GM20431 (cell line): Measurements from ENCODE around the gene LCNL1.
"Not testable (repeated sequence)": the region's sequence is repeated elsewhere in the genome, so short reads cannot be mapped to it uniquely, and the experiment has no call there.

Experiments used
- in situ Hi-C: fragments of 300-500 bp; cut with MseI, MboI; formaldehyde crosslinking; loops from one replicate; pipeline ENCODE4 v1.15.0; 2020; ENCODE audit warnings: low sequenced_read_pairs; ENCODE audit not compliant: unreplicated experiment

LCNL1 gene

DNA sequence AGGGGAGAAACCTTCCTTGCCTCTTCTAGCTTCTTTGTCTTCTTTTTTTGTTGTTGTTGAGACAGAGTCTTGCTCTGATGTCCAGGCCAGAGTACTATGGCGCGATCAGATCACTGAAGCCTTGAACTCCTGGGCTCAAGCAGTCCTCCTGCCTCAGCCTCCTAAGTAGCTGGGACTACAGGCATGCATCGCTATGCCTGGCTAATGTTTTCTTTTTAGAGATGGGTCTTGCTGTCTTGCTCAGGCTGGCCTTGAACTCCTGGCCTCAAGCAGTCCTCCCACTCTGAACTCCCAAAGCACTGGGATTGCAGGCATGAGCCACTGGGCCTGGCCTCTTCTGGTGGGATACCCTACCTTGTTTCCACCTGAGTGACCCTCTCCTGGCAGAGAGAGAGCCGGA is 6.1 kb downstream of the LCNL1 start:
- in situ Hi-C loops: no loop called here

DNA sequence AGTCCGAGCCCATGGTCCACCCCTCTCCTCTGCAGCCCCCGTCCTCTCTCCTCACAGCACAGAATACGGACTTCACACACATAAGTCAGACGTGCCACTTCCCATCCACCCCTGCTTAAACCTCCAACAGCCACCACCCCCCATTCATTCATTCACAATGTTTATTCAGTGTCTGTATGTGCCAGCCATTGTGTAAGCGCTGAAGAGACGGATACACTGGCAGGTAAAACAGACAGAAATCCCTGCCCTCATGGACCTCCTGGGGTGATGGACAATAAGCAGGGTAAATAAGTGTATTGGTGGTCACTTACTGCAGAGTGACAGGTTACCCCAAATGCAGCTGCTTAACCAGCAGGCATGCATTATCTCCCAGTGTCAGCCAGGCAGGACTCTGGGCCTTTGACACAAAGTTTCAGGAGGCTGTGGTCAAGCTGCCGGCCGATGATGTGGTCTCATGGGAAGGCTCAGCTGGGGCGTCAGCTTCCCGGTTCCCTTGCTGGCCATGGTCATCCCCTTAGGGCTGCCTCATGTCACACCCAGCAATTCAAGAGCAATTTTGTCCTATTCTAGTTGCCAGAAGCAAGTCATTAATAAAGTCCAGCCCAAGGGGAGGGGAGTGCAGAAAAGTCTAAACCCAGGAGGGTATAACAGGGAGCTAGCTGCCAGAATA is 7.6 kb downstream of the LCNL1 start:
- in situ Hi-C loops: no loop called here

DNA sequence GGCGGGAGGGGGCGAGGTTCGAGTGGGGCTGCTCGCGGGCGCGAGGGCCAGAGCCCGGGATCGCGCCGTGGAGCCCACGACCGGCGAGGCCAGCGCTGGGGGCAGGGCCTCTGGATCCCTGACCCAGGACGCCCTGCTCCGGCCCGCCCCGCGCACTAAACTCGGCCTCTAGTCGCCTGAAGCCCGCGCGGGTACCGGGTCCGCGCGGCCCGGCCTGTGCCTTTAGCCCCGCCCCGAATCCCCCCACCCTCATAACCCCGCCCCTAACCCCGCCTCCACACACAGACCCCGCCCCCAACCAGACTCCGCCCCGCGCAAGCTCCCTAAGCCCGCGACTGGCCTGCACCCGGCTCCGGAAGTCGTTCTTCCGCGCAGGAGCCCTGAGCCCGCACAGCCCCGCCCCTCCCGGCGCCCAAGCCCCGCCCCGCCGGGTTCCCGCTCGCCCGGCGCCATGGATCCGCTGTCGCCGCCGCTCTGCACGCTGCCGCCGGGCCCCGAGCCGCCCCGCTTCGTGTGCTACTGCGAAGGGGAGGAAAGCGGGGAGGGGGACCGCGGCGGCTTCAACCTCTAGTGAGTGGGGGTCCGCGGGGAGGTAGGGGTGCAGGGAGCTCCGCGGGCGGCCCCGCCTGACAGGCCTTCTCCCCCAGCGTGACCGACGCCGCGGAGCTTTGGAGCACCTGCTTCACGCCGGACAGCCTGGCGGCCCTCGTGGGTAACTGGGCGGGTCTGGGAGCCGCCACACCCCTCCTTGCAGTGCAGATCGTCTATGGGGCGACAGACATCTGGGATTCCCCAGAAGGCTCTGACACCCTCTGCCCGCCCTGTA is 9.4 kb downstream of the LCNL1 start, which contains the start of gene PAXX:
Gene PAXX (plus strand): TSS at position 430 of the 826 bp plus-strand sequence. CDS start 22 bp downstream, at position 452.
- in situ Hi-C loops: no loop called here

DNA sequence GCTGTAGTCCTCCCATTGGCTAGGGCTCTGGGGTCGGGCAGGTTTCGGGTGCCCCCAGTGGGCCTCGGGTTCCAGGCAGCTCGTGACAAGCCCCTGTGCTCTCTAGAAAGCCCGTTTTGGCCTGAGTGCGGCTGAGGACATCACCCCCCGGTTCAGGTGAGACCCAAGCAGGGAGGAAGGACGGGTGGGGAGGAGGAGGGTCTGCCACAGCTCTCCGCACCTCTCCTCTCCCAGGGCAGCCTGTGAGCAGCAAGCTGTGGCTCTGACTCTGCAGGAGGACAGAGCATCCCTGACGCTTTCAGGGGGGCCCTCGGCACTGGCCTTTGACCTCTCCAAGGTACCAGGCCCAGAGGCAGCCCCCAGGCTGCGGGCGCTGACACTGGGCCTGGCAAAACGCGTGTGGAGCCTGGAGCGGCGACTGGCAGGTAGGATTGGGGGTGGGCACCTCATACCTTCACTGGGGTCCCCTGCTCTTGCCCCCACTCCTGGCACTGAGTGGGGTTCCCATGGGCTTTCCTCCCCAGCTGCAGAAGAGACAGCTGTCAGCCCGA is 10.1 kb downstream of the LCNL1 start:
- in situ Hi-C loops: no loop called here

DNA sequence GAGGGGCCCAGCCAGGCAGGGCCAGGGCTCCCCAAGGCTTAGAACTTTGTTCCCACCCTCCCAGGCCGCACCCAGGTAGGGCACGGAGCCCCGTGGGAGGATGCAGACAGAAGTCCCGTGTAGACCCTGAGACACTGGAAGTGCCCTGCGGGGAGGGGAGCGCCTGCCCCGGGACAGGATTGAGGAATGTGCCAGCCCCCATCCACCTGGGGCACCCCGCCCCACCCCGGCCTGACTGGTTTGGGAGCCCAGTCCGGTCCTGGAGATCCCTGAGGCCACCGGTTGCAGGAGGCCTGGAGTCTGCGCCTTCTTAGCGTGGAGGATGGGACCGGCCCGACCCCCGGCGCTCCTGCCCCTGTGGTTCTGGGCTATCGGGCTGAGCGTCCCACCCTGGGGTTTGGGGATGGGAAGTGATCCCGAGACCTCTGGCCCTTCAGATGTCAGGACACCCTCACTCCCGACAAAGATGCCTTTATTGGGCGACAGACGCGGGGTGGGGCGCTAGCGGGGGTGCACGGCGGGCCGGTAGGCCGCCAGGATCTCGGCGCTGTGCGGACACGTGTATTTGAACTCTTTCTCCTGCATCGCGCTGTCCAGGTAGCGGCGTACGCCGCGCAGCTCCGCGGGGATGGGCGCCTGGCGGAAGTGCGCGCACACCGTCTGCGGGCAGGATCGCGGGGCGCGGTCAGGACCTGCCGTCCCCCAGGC is 11.5 kb downstream of the LCNL1 start:
- in situ Hi-C loops: no loop called here

DNA sequence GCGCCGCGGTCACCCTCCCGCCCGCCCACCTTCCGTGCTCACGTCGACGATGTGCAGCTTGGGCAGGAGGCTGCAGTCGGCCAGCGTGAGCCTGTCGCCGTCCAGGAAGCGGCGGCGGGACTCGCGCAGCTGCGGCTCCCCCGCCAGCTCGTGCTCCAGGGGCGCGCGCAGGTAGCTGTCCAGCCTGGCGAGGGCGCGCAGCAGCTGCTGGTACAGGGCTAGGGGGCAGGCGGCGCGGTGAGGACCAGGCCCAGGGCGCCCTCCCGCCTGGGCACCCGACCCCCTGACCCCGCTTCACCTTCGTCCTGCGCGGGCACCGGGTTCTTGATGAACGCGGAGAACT is 12.1 kb downstream of the LCNL1 start:
- in situ Hi-C loops: no loop called here

DNA sequence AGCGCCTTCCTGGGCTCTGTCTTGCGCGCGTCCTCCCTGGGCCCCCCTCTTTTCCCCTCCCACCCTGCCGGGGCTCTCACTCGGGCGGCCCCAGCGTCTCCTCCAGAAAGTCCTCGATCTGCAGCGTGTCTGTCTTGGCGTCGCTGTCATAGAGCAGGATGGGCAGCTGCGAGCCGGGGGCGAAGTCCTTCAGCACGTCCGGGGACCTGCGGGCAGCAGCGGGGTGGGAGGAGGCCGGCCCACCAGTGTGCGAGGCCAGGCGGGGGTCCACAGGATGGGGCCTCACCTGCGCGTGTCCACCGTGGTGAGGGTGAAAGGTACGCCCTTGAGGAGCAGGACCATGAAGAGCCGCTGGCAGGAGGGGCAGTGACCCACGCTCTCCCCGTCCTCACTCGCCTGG is 12.6 kb downstream of the LCNL1 start:
- in situ Hi-C loops: no loop called here

DNA sequence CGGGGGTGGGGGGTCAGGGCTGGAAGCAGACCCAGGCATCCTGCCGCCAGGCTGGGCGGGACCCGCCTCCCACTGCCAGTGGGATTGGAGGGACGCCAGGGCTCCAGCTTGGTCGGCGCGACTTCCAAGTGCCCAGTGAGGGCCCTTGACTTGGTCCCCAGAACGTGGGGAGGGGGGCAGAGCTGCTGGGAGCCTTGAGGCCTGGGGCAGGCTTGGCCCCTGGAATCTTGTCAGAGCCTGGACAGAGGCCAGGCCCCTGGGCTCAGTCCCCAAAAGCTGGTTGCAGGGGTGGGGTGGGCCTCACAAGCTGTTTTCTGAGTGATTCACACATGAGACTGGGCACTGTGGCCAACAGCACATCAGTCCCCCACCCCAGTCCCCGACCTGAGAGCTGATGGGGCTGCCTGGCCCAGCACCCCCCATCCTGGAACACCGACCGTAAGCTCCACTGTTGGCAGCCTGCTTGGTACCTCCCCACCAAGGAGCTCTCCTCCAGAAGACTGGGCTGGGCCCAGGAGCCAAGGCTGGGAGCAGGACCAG is 13.0 kb downstream of the LCNL1 start:
- in situ Hi-C loops: no loop called here

DNA sequence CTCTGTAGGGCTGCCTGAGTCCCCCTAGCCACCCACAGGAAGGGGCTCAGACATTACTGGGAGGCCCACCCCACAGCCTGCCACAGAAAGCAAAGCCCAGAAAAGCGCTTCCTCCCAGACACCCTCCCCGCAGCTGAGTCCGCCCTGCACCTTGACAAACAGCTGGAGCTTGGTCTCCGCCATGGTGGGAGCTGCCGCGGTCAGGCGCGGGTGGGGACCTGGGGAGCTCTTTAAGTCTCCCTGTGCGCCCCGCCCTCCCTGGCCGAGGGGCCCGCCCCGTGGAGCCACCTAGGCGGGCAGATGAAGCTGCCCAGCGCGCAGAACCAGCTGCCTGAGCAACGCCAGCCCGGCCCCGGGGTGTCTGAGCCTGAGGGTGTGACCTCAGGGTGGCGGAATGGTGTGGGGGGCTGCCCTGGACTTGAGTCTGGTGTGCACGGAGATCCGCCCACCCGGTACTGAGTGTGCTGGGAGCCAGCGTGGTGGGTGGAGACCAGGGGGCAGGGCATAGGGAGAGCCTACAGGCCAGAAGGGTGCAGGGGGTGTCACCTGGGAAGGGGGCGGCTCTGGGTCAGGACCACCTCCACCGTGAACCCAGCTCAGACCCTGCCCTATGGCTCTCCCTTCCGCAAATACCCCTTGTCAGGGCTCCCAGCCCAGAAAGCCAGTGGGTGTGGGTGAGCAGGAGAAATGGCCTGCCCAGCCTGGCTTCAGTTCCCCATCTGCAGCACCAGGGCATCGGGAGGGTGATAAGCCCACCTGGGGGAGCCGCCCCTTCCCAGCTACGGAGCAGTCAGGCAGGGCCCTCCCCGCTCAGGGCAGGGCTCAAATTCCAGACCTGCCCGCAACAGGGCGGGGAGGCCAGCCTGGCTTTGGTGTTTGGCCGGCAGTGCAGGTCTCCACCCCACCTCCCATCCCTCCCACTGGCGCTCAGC is 13.8 kb downstream of the LCNL1 start, which contains the start of gene CLIC3:
Gene CLIC3 (minus strand): TSS at position 208 of the 932 bp plus-strand sequence. CDS start 25 bp downstream, at position 183.
- in situ Hi-C loops: no loop called here

DNA sequence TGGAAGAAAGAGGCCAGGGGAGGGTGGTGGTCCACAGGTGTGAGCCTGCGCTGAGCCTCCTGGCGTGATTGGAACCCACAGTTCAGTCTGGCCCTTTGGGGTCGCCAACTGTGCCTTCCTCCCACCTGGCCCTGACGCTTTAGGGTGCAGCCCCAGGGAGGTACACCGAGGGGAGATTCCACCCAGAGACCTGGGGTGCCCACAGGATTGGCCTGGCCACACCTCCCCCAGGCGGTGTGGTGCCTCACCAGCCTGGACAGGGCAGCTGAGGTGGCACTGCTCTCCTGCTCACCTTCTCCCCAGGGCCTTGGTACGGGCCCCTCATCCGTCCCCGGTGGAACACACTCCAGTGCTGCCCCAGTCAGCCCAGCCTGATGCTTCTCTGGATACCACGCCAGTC is 14.6 kb downstream of the LCNL1 start:
- in situ Hi-C loops: no loop called here

DNA sequence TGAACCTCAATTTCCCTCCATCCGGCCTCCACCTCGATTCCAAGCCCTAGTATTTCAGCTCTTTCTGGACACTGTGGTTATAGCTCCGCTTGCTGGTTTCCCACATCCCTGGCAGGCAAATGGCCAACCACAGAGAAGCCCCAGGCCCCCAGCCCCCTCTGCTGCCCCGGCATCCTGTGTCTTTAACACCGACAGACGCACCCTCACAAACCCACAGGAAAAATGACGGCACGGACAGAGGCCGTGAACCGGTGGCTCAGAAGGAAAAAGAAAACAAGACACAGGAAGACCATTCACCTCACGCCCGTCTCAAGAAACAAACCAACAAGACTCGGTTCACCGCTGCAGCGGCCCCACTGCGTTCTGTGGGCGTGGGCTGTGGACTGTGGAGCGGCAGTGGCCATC is 15.0 kb downstream of the LCNL1 start:
- in situ Hi-C loops: no loop called here

DNA sequence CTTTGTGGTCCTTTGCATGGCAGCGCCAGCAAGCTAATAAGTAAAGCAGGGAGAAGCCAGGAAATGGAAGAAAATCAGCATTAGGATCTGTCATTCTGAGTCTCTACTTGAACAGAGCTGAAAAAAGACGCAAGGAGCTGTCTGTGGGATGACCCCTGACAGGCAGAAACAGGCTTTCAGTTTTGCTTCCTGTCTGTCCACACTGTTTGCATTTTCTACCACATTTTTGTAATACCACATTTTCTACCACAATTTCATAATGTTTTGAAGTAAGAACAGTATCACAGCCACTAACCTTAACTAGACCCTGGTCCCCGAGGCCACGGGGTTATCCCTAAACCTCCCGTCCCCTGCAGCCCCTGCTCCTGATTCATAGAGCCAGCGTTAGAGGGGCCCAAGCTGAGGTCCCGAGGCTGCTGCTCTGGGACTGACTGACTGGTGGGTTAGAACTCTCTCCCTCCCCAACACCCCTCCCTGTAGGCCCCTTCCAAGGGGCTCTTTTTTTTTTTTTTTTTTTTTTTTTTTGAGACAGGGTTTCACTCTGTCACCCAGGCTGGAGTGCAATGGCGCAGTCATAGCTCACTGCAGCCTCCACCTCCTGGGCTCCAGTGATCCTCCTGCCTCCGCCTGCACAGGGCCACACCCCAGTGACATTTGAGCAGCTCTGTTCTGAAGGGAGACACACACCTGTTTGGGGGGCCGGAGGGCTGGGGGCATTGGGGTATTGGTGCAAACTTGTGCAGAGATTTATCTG is 17.6 kb downstream of the LCNL1 start:
- in situ Hi-C loops: no loop called here

DNA sequence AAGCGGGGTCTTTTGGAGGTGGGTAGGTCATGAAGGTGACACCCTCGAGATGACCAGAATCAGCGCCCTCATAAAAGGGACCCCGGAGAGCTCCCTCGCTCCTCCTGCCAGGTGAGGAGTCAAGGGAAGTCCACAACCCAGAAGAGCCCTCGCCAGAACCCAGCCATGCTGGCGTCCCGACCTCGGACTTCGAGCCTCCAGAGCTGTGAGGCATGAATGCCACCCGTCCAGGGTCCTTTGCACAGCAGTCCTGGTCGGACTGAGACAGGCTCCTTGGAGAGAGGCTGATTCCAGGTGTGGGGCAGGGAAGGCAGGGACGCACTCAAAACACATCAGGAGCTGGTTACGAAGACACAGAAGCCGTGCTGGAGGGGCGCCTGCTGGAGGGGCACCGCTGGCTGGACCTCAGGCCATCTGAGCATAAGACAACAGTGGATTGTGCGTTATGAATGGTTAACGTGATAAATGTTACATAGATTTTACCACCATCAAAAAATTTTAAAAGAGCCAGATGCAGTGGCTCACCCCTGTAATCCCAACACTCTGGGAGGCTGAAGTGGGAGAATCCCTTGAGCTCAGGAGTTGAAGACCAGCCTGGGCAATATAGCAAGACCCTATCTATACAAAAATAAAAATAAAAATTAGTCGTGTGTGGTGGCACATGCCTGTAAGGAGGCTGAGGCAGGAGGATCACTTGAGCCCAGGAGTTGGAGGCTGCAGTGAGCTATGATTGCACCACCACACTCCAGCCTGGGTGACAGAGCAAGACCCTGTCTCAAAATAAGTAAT is 19.3 kb downstream of the LCNL1 start:
- in situ Hi-C loops: no loop called here

DNA sequence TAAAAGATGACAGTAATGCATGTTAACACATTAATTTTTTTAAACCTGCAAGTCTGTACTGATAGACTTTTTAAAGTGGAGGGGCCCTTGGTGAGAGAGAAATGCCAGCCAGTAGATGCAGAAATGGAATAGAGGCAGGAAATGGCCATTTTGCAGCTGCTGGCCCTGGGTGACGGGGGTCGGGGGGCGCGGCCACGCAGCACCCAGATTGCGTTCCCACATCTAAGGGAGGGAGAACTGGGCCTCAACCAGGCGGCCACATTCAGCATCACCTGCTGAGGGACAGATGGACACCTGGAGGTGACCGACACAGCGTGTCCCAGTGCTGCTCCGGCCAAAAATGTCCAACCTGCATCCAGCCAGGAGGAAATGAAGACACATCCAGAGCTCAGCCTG is 19.9 kb downstream of the LCNL1 start:
- in situ Hi-C loops: no loop called here

DNA sequence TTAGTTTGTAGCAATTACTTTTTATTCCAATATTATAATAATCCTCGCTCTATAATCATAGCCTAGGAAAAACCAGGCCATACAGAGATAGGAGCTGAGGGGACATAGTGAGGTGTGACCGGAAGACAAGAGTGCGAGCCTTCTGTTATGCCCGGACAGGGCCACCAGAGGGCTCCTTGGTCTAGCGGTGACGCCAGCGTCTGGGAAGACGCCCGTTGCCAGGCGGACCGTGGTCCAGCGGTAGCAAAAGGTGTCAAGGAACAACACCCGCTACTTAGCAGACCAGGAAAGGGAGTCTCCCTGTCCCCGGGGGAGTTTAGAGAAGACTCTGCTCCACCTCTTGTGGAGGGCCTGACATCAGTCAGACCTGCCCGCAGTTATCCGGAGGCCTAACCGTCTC is 21.5 kb downstream of the LCNL1 start:
- in situ Hi-C loops: not testable (repeated sequence)

DNA sequence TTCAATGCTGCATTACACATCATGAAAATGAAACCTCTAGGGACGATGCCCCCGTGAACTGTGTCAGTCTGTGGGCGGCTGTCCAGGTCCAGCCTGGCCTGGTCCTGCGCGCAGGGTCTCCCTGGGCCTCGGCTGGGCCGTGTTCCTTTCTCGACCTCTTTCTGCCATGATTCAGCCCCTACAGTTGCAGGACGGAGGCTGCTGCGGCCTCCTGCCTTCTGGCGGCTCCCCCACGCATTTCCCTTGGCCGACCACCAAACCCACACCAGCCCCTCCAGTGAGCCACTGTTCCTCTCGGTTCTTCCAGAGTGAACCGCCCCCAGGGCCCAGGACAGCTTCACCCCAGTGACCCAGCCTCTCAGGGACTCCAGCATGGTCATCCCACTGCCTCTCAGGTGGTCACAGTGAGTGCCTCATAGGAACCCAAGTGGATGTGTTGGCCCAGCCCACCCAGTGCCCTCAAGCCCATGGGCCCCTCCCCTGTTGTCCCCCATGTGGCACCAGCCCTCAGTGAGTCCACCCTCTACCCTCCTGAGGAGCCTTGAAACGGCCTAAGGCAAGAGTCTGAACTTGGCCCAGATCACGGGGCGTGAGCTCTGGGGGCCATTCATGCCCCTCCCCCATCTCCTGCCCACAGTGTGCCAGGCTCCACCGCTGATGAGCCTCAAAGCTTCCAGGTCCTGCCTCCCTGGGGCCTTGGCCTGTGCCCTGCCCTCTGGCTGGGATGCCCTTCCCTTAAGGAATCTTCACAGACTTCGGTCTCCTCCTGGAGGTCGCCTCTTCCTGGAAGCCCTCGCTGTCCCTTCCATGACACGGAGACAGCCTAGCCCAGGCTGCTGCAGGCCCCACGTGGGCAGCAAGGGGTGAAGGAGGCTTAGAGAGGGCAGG is 23.6 kb downstream of the LCNL1 start:
- in situ Hi-C loops: no loop called here
